K562 (cell line): ENCODE data around the gene HCRTR1. TPM values are rescaled to one million over a fixed set of nuclear protein-coding genes. Genes with fewer than 3 reads are reported as not detected.

ENCODE experiments used
- CBX3 ChIP-seq, 2 experiments: IDR thresholded peaks; 1 replicate in 1 of 2; 2 replicates in 1 of 2; pipeline ENCODE4 v1.6.1; 2012; ENCODE audit warnings: inconsistent platforms in 2 of 2, low read length in 2 of 2, borderline replicate concordance in 1 of 2, control low read depth in 1 of 2
- FOXK1 ChIP-seq: sonication (generic); formaldehyde crosslinking; IDR thresholded peaks from 2 replicates; pipeline ENCODE4 v1.8.0; 2022; ENCODE audit warnings: missing genetic modification reagents, mild to moderate bottlenecking, borderline replicate concordance
- GATAD2B ChIP-seq: fragments of 450-650 bp; IDR thresholded peaks from 2 replicates; pipeline ENCODE4 v1.6.1; 2017; ENCODE audit warnings: mild to moderate bottlenecking, borderline replicate concordance
- HDAC1 ChIP-seq, 2 experiments: fragments of 450-650 bp; IDR thresholded peaks; 2 replicates each; pipeline ENCODE4 v1.6.1; 2016 to 2017; ENCODE audit warnings: inconsistent platforms in 1 of 2, mild to moderate bottlenecking in 1 of 2, moderate library complexity in 1 of 2
- HDAC8 ChIP-seq: fragments of 450-650 bp; IDR thresholded peaks from 2 replicates; pipeline ENCODE4 v1.6.1; 2016; ENCODE audit warnings: mild to moderate bottlenecking, missing genetic modification characterization, moderate library complexity, missing compliant biosample characterization
- POLR2AphosphoS5 ChIP-seq: IDR thresholded peaks from 2 replicates; pipeline ENCODE4 v1.6.1; 2011; ENCODE audit warnings: mild to moderate bottlenecking, low read depth, low read length, moderate library complexity; ENCODE audit not compliant: control insufficient read depth, insufficient read depth
- RBM17 ChIP-seq: fragments of 200-400 bp; formaldehyde crosslinking; IDR thresholded peaks from 2 replicates; pipeline ENCODE4 v1.6.1; 2017; ENCODE audit warnings: low read depth, mild to moderate bottlenecking, low read length, borderline replicate concordance
- SNIP1 ChIP-seq: fragments of 450-650 bp; IDR thresholded peaks from 2 replicates; pipeline ENCODE4 v1.7.1; 2017; ENCODE audit warnings: low read depth, mild to moderate bottlenecking
- SP1 ChIP-seq: sonication (generic); formaldehyde crosslinking; IDR thresholded peaks from 2 replicates; pipeline ENCODE4 v1.8.1; 2022; ENCODE audit warnings: mild to moderate bottlenecking, missing genetic modification reagents
- TBL1XR1 ChIP-seq, 2 experiments: IDR thresholded peaks; 2 replicates each; pipeline ENCODE4 v1.6.1; 2012; ENCODE audit warnings: improper control_type of control experiment in 2 of 2, low read length in 2 of 2, mild to moderate bottlenecking in 1 of 2
- ZEB2 ChIP-seq: fragments of 450-650 bp; IDR thresholded peaks from 2 replicates; pipeline ENCODE4 v1.6.1; 2016
- ZNF121 ChIP-seq: sonication (generic); formaldehyde crosslinking; conservative IDR thresholded peaks from 2 replicates; pipeline ENCODE4 v1.8.0; 2022; ENCODE audit warnings: missing genetic modification reagents
- ZNF224 ChIP-seq: sonication (generic); formaldehyde crosslinking; IDR thresholded peaks from 2 replicates; pipeline ENCODE4 v1.8.0; 2022; ENCODE audit warnings: mild to moderate bottlenecking, missing genetic modification reagents
- ZNF507 ChIP-seq: conservative IDR thresholded peaks from 2 replicates; pipeline ENCODE4 v1.6.1; 2017; ENCODE audit warnings: missing genetic modification characterization, missing compliant biosample characterization
- ZNF699 ChIP-seq: fragments of 250-450 bp; sonication (Bioruptor Pico); IDR thresholded peaks from 2 replicates; pipeline ENCODE4 v1.8.0; 2021; ENCODE audit warnings: mild to moderate bottlenecking, moderate library complexity; ENCODE audit not compliant: insufficient replicate concordance
- polyA plus RNA-seq, 8 experiments: library from polyadenylated mRNA; depleted of rRNA in 4 of 8; stranded (reverse) in 5 of 8; unstranded in 3 of 8; fragments of >200 nt; fragmentation: Nextera tagmentation in 2 of 8; fragmentation: Illumina TruSeq in 1 of 8; extraction: Ambion mirVana in 2 of 8; extraction: Trizol in 1 of 8; gene quantifications; 2 replicates each; pipeline versions ENCODE4 v1.2.1 to v1.2.3, GENCODE V29; 2011 to 2014; ENCODE audit warnings: inconsistent platforms in 1 of 8, missing spikeins in 1 of 8
- total RNA-seq, 7 experiments: library from RNA; depleted of rRNA in 6 of 7; stranded (reverse); fragments of >200 nt in 6 of 7; fragmentation: Illumina TruSeq in 2 of 7; extraction: Trizol in 2 of 7; gene quantifications; 2 replicates each; pipeline versions ENCODE4 v1.2.1 to v1.2.3, GENCODE V29; 2011 to 2021; ENCODE audit warnings: low replicate concordance in 1 of 7
- TF ChIP-seq, protein P1 (sequence below): fragments of 250-450 bp; sonication (Bioruptor Pico); IDR thresholded peaks from 2 replicates; pipeline ENCODE4 v1.8.0; 2021; ENCODE audit warnings: moderate library complexity, mild to moderate bottlenecking, inconsistent platforms
- TF ChIP-seq, protein P2 (sequence below): fragments of 250-450 bp; sonication (Bioruptor Pico); IDR thresholded peaks from 2 replicates; pipeline ENCODE4 v1.8.0; 2021; ENCODE audit warnings: moderate library complexity, mild to moderate bottlenecking, inconsistent platforms
- TF ChIP-seq, protein P3 (sequence below): IDR thresholded peaks from 2 replicates; pipeline ENCODE4 v1.6.1; 2011; ENCODE audit warnings: borderline replicate concordance, low read depth, mild to moderate bottlenecking, moderate library complexity, low read length; ENCODE audit not compliant: insufficient read depth, poor library complexity, severe bottlenecking
- TF ChIP-seq, protein P4 (sequence below): fragments of 250-450 bp; sonication (Bioruptor Pico); IDR thresholded peaks from 2 replicates; pipeline ENCODE4 v1.5.0; 2020; ENCODE audit warnings: mild to moderate bottlenecking
- TF ChIP-seq, protein P5 (sequence below): fragments of 250-450 bp; sonication (Bioruptor Pico); IDR thresholded peaks from 2 replicates; pipeline ENCODE4 v1.5.0; 2020; ENCODE audit warnings: mild to moderate bottlenecking, borderline replicate concordance

HCRTR1 gene
- total and polyA plus RNA-seq, 9 of the 15 experiments (the other 6 are each of a cell fraction or from before 2014, with no cell fraction given) = not detected

DNA sequence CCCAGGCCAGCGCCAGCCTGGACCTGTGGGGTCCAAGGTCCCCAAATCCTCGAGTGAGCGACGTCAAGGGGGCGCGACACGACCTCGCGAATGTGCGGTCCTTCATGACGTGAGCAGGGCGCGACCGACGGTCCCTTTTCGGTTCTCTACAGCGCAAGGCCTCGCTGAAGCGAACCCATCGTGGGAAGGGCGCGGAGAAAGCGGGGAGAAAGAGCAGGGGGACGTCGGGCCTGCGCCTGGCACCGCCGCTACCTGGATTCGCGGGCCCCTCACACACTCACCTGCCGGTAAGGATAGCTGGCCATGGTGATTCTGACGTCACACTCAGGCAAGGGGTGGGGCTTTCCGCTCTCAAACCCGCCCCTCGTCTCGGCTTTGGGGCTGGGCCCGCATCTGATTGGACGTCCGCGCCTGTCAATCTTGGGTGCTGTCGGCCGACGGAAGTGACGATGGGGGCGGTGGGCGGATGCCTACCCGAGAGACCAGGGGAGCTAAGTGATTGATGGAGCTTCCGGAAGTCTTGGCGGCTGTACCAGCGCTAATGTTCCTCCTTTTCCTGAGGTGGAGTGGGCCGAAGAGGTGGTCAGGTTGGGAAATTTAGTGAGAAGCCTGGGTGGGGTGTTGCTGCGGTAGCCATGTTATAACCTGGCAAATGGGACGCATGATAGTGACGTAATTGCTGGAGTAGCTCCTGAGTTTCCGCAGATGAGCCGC, 27.2 kb downstream of the HCRTR1 start, which contains the start of gene PEF1 (continued):
- TF ChIP-seq ZEB2 (no peak; the same call in 1 of the 2 replicates), ZNF507 (no peak), SP1 (CRISPR knock-in tag) (peak; percentile 98), POLR2AphosphoS5 (peak; percentile 92; the same call in 1 of the 2 replicates), ZNF224 (CRISPR knock-in tag) (no peak), SNIP1 (no peak), ZNF121 (CRISPR knock-in tag) (no peak), TBL1XR1 (IDR thresholded peaks at IDR 0.05; ENCODE audit: low read length in 2 of 2) (peak; percentile 10 to 87; a peak in 2 of 4 replicates), ZNF699 (CRISPR knock-in tag) (no peak), HDAC1 (IDR thresholded peaks at IDR 0.05) (peak in 1 of 2 experiments; percentile 82; a peak in 1 of 4 replicates), HDAC8 (tag) (0 out of 2 replicates have a peak, but pooled peaks have one; percentile 35), CBX3 (IDR thresholded peaks at IDR 0.05; ENCODE audit: borderline replicate concordance in 1 of 2, low read length in 2 of 2) (peak in 1 of 2 experiments; percentile 54; a peak in 1 of 3 replicates), GATAD2B (no peak), RBM17 (no peak), FOXK1 (CRISPR knock-in tag) (no peak)
- TF ChIP-seq, protein P1, sequence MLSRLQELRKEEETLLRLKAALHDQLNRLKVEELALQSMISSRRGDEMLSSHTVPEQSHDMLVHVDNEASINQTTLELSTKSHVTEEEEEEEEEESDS = no peak
- TF ChIP-seq, protein P2, sequence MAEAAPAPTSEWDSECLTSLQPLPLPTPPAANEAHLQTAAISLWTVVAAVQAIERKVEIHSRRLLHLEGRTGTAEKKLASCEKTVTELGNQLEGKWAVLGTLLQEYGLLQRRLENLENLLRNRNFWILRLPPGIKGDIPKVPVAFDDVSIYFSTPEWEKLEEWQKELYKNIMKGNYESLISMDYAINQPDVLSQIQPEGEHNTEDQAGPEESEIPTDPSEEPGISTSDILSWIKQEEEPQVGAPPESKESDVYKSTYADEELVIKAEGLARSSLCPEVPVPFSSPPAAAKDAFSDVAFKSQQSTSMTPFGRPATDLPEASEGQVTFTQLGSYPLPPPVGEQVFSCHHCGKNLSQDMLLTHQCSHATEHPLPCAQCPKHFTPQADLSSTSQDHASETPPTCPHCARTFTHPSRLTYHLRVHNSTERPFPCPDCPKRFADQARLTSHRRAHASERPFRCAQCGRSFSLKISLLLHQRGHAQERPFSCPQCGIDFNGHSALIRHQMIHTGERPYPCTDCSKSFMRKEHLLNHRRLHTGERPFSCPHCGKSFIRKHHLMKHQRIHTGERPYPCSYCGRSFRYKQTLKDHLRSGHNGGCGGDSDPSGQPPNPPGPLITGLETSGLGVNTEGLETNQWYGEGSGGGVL = no peak
- TF ChIP-seq, protein P3, sequence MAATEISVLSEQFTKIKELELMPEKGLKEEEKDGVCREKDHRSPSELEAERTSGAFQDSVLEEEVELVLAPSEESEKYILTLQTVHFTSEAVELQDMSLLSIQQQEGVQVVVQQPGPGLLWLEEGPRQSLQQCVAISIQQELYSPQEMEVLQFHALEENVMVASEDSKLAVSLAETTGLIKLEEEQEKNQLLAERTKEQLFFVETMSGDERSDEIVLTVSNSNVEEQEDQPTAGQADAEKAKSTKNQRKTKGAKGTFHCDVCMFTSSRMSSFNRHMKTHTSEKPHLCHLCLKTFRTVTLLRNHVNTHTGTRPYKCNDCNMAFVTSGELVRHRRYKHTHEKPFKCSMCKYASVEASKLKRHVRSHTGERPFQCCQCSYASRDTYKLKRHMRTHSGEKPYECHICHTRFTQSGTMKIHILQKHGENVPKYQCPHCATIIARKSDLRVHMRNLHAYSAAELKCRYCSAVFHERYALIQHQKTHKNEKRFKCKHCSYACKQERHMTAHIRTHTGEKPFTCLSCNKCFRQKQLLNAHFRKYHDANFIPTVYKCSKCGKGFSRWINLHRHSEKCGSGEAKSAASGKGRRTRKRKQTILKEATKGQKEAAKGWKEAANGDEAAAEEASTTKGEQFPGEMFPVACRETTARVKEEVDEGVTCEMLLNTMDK = no peak
- TF ChIP-seq, protein P4, sequence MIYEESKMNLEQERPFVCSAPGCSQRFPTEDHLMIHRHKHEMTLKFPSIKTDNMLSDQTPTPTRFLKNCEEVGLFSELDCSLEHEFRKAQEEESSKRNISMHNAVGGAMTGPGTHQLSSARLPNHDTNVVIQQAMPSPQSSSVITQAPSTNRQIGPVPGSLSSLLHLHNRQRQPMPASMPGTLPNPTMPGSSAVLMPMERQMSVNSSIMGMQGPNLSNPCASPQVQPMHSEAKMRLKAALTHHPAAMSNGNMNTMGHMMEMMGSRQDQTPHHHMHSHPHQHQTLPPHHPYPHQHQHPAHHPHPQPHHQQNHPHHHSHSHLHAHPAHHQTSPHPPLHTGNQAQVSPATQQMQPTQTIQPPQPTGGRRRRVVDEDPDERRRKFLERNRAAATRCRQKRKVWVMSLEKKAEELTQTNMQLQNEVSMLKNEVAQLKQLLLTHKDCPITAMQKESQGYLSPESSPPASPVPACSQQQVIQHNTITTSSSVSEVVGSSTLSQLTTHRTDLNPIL (CRISPR knock-in tag) = no peak
- TF ChIP-seq, protein P5, sequence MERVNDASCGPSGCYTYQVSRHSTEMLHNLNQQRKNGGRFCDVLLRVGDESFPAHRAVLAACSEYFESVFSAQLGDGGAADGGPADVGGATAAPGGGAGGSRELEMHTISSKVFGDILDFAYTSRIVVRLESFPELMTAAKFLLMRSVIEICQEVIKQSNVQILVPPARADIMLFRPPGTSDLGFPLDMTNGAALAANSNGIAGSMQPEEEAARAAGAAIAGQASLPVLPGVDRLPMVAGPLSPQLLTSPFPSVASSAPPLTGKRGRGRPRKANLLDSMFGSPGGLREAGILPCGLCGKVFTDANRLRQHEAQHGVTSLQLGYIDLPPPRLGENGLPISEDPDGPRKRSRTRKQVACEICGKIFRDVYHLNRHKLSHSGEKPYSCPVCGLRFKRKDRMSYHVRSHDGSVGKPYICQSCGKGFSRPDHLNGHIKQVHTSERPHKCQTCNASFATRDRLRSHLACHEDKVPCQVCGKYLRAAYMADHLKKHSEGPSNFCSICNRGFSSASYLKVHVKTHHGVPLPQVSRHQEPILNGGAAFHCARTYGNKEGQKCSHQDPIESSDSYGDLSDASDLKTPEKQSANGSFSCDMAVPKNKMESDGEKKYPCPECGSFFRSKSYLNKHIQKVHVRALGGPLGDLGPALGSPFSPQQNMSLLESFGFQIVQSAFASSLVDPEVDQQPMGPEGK (CRISPR knock-in tag) = no peak
